HG02885 (cell line): ENCODE data around the gene ZDHHC14.
"Not testable (repeated sequence)": the region's sequence is repeated elsewhere in the genome, so short reads cannot be mapped to it uniquely, and the experiment has no call there.

Experiments
- ATAC-seq: cut with Tn5 transposase; IDR thresholded peaks from one replicate; pipeline ENCODE4 v1.9.1; 2021; ENCODE audit warnings: mild to moderate bottlenecking; ENCODE audit not compliant: unreplicated experiment, poor library complexity

ZDHHC14 gene

GRCh38 chr6:157379656-157380457 lies 1.1 kb upstream of the ZDHHC14 start:
- peak; percentile 80 for ATAC-seq

GRCh38 chr6:157380458-157380778 lies 572 bp upstream of the ZDHHC14 start:
- peak; percentile 3 for ATAC-seq

GRCh38 chr6:157381631-157382621 lies 936 bp downstream of the ZDHHC14 start:
- peak; percentile 31 for ATAC-seq

GRCh38 chr6:157382821-157383220 lies 1.8 kb downstream of the ZDHHC14 start:
- no peak for ATAC-seq

GRCh38 chr6:157383471-157383870 lies 2.5 kb downstream of the ZDHHC14 start:
- ATAC-seq: no peak

GRCh38 chr6:157384962-157385361 lies 4.0 kb downstream of the ZDHHC14 start:
- not testable (repeated sequence) for ATAC-seq

GRCh38 chr6:157385482-157385881 lies 4.5 kb downstream of the ZDHHC14 start:
- no peak for ATAC-seq

- ATAC-seq: no peak
Observed at GRCh38 chr6:157386023-157386422, 5.0 kb downstream of the ZDHHC14 start.

GRCh38 chr6:157386454-157386853 lies 5.5 kb downstream of the ZDHHC14 start:
- ATAC-seq: no peak

GRCh38 chr6:157388924-157389323 lies 7.9 kb downstream of the ZDHHC14 start:
- ATAC-seq: no peak

GRCh38 chr6:157390273-157391060 lies 9.5 kb downstream of the ZDHHC14 start:
- no peak for ATAC-seq

GRCh38 chr6:157392927-157393668 lies 12.1 kb downstream of the ZDHHC14 start:
- no peak for ATAC-seq

- ATAC-seq: no peak
Observed at GRCh38 chr6:157393669-157394327, 12.8 kb downstream of the ZDHHC14 start.

- ATAC-seq: not testable (repeated sequence)
Observed at GRCh38 chr6:157395199-157395598, 14.2 kb downstream of the ZDHHC14 start.

GRCh38 chr6:157396026-157396425 lies 15.0 kb downstream of the ZDHHC14 start:
- no peak for ATAC-seq

GRCh38 chr6:157397660-157398059 lies 16.7 kb downstream of the ZDHHC14 start:
- ATAC-seq: no peak

GRCh38 chr6:157398151-157398550 lies 17.2 kb downstream of the ZDHHC14 start:
- no peak for ATAC-seq

- no peak for ATAC-seq
Observed at GRCh38 chr6:157400676-157401075, 19.7 kb downstream of the ZDHHC14 start.

- ATAC-seq: no peak
Observed at GRCh38 chr6:157401734-157402338, 20.8 kb downstream of the ZDHHC14 start.
